ENCODE results near the gene CRB3. TPM values are rescaled to one million over a fixed set of nuclear protein-coding genes. Genes with fewer than 3 reads are reported as not detected.
"Not testable (repeated sequence)": the region's sequence is repeated elsewhere in the genome, so short reads cannot be mapped to it uniquely, and the experiment has no call there.

CRB3 gene
- polyA plus RNA-seq, 1 donor (not counting 4 experiments of a cell fraction or from before 2014, with no cell fraction given) = 6.1 TPM

DNA sequence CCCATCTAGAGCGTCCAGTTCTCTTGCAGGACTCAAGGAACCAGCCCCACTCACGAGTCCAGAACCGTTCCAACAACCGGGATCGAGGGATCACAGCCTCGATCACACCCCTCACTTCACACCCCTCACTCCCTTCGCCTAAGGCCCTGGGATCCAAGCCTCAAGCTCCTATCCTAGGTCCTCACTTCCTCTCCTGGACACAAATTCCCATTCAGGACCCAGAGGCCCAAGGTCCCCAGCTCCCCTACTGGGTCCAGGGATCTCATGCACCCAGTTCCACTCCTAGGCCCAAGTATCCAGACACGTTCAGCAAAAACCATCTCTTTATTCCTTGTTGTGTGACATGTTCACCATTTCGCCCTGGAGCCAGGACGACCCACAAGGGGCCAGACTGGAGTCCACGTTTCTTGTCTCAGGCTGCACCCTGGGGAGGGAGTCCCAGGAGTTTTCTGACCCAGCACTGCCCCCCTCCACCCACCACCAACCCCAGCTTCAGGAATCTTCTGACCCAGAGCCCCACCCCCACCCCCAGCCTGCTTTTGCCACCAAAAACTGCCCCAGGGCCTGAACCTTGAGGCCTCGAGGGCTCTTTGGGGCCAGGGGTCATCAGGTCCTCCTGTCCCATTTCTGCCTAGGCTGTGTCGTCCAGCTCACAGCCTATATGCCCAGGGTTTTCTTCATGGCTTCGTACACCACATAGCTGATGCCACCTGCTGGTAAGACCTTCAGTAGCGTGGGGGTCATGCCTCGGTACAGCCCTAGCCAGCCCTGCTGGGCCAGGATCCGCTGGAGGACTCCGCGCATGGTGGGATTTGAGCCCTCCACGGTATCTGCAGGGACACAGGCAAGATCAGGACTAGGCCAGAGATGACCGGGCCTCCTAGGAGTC is 38.1 kb upstream of the CRB3 start:
- Histone ChIP-seq H3K9ac (ENCODE audit: control insufficient read depth, extremely low read depth, insufficient read depth, low read length) (no peak overlapping the region), H3K9me3 (ENCODE audit: control insufficient read depth, low read depth, low read length) (no peaks in the 10 kb centered on the region), H2AFZ (ENCODE audit: control insufficient read depth, low read length) (peak overlapping the region; percentile 74), H3K4me2 (ENCODE audit: control insufficient read depth, extremely low read depth, insufficient read depth, low read depth, low read length) (peak overlapping the region; percentile 49), H3K9me1 (ENCODE audit: control insufficient read depth, extremely low read depth, insufficient read depth, low read length) (peaks cover 2% of the 10 kb centered on the region), H3K27ac (ENCODE audit: control insufficient read depth, insufficient read depth, low read length) (peak overlapping the region; percentile 11), H3K27me3 (ENCODE audit: control insufficient read depth, extremely low read depth, insufficient read depth, low read length) (no peaks in the 10 kb centered on the region), H3K79me2 (ENCODE audit: control insufficient read depth, insufficient read depth, low read length) (peaks cover 34% of the 10 kb centered on the region), H3K4me3 (ENCODE audit: control insufficient read depth in 2 of 3, extremely low read depth in 1 of 3, insufficient read depth in 2 of 3, low read depth in 1 of 3, low read length in 3 of 3) (peak overlapping the region in 1 of 3 experiments; percentile 2), H3K36me3 (ENCODE audit: control insufficient read depth in 2 of 2, extremely low read depth in 1 of 2, insufficient read depth in 2 of 2, low read length in 2 of 2) (peaks cover 6 to 12% of the 10 kb centered on the region in 2 experiments), H4K20me1 (ENCODE audit: control insufficient read depth, extremely low read depth, insufficient read depth, low read length) (peaks cover 14% of the 10 kb centered on the region), H3K4me1 (ENCODE audit: control insufficient read depth, extremely low read depth, insufficient read depth, low read length) (peaks cover 11% of the 10 kb centered on the region)
- TF ChIP-seq EZH2 (IDR thresholded peaks at IDR 0.05; ENCODE audit: low read length) = no peak
- TF ChIP-seq, protein P1, sequence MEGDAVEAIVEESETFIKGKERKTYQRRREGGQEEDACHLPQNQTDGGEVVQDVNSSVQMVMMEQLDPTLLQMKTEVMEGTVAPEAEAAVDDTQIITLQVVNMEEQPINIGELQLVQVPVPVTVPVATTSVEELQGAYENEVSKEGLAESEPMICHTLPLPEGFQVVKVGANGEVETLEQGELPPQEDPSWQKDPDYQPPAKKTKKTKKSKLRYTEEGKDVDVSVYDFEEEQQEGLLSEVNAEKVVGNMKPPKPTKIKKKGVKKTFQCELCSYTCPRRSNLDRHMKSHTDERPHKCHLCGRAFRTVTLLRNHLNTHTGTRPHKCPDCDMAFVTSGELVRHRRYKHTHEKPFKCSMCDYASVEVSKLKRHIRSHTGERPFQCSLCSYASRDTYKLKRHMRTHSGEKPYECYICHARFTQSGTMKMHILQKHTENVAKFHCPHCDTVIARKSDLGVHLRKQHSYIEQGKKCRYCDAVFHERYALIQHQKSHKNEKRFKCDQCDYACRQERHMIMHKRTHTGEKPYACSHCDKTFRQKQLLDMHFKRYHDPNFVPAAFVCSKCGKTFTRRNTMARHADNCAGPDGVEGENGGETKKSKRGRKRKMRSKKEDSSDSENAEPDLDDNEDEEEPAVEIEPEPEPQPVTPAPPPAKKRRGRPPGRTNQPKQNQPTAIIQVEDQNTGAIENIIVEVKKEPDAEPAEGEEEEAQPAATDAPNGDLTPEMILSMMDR (optimal IDR thresholded peaks at IDR 0.05 in 1 of 3, IDR thresholded peaks at IDR 0.05 in 1 of 3, conservative IDR thresholded peaks at IDR 0.05 in 1 of 3; ENCODE audit: extremely low read depth in 1 of 3, insufficient read depth in 2 of 3, low read length in 3 of 3) = peak in 1 of 3 experiments; percentile 38
- FAIRE-seq = no peak
- dilution Hi-C loops (cut with MboI; ENCODE audit: extremely low pct_ligation_motif_present, low sequenced_read_pairs) = no loop called here
- no peak for DNase-seq (ENCODE audit: low read depth, low spot score)

DNA sequence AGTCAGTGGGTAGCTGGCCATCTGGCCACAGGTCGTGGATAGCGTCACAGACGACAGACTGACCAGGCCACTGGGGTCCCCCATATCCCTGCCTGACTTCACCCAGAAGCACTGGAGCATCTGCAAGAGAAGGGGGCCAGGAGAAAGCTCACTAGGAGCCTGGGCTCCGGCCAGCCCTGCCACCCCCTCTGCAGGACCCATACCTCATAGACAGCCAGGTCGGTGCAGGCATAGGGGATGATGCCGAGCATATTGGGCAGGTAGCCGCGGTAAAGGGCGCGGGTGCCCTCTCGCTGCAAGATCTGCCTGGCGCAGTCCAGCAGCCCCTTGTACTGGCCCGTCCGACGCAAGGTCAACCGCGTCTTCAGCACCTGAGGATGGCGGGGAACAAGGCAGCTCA is 36.9 kb upstream of the CRB3 start:
- Histone ChIP-seq H3K9me1 (ENCODE audit: control insufficient read depth, extremely low read depth, insufficient read depth, low read length) (peaks cover 2% of the 10 kb centered on the region), H3K36me3 (ENCODE audit: control insufficient read depth in 2 of 2, extremely low read depth in 1 of 2, insufficient read depth in 2 of 2, low read length in 2 of 2) (peaks cover under 1 to 1% of the 10 kb centered on the region in 2 experiments), H2AFZ (ENCODE audit: control insufficient read depth, low read length) (no peak overlapping the region), H3K4me2 (ENCODE audit: control insufficient read depth, extremely low read depth, insufficient read depth, low read depth, low read length) (no peak overlapping the region), H3K4me1 (ENCODE audit: control insufficient read depth, extremely low read depth, insufficient read depth, low read length) (peaks cover 11% of the 10 kb centered on the region), H4K20me1 (ENCODE audit: control insufficient read depth, extremely low read depth, insufficient read depth, low read length) (peaks cover 14% of the 10 kb centered on the region), H3K27me3 (ENCODE audit: control insufficient read depth, extremely low read depth, insufficient read depth, low read length) (no peaks in the 10 kb centered on the region), H3K79me2 (ENCODE audit: control insufficient read depth, insufficient read depth, low read length) (peaks cover 22% of the 10 kb centered on the region), H3K9me3 (ENCODE audit: control insufficient read depth, low read depth, low read length) (no peaks in the 10 kb centered on the region), H3K27ac (ENCODE audit: control insufficient read depth, insufficient read depth, low read length) (no peak overlapping the region), H3K4me3 (ENCODE audit: control insufficient read depth in 2 of 3, extremely low read depth in 1 of 3, insufficient read depth in 2 of 3, low read depth in 1 of 3, low read length in 3 of 3) (no peak overlapping the region), H3K9ac (ENCODE audit: control insufficient read depth, extremely low read depth, insufficient read depth, low read length) (no peak overlapping the region)
- FAIRE-seq (no peak), DNase-seq (ENCODE audit: low read depth, low spot score) (no peak)
- dilution Hi-C loops (cut with MboI; ENCODE audit: extremely low pct_ligation_motif_present, low sequenced_read_pairs) = no loop called here
- TF ChIP-seq, protein P1 (optimal IDR thresholded peaks at IDR 0.05 in 1 of 3, IDR thresholded peaks at IDR 0.05 in 1 of 3, conservative IDR thresholded peaks at IDR 0.05 in 1 of 3; ENCODE audit: extremely low read depth in 1 of 3, insufficient read depth in 2 of 3, low read length in 3 of 3) = no peak
- no peak for TF ChIP-seq EZH2 (IDR thresholded peaks at IDR 0.05; ENCODE audit: low read length)

GRCh38 chr19:6428692-6429418 is 35.2 kb upstream of the CRB3 start:
- dilution Hi-C loops (cut with MboI; ENCODE audit: extremely low pct_ligation_motif_present, low sequenced_read_pairs); H3K4me3 ChIP-seq (ENCODE audit: control insufficient read depth in 2 of 3, extremely low read depth in 1 of 3, insufficient read depth in 2 of 3, low read depth in 1 of 3, low read length in 3 of 3); H3K9me3 ChIP-seq (ENCODE audit: control insufficient read depth, low read depth, low read length); H3K4me1 ChIP-seq (ENCODE audit: control insufficient read depth, extremely low read depth, insufficient read depth, low read length); H3K4me2 ChIP-seq (ENCODE audit: control insufficient read depth, extremely low read depth, insufficient read depth, low read depth, low read length); H3K9ac ChIP-seq (ENCODE audit: control insufficient read depth, extremely low read depth, insufficient read depth, low read length); H3K79me2 ChIP-seq (ENCODE audit: control insufficient read depth, insufficient read depth, low read length); H4K20me1 ChIP-seq (ENCODE audit: control insufficient read depth, extremely low read depth, insufficient read depth, low read length); H3K9me1 ChIP-seq (ENCODE audit: control insufficient read depth, extremely low read depth, insufficient read depth, low read length); FAIRE-seq; DNase-seq (ENCODE audit: low read depth, low spot score); H3K27me3 ChIP-seq (ENCODE audit: control insufficient read depth, extremely low read depth, insufficient read depth, low read length); H2AFZ ChIP-seq (ENCODE audit: control insufficient read depth, low read length); H3K36me3 ChIP-seq (ENCODE audit: control insufficient read depth in 2 of 2, extremely low read depth in 1 of 2, insufficient read depth in 2 of 2, low read length in 2 of 2); H3K27ac ChIP-seq (ENCODE audit: control insufficient read depth, insufficient read depth, low read length): not testable (repeated sequence)
